OCI-LY7 (cell line): ENCODE results near the gene CXCR5.

Source experiments
- EZH2phosphoT487 ChIP-seq: fragments of 200-600 bp; sonication (generic); IDR thresholded peaks from 2 replicates; pipeline ENCODE4 v1.6.1; 2018; ENCODE audit warnings: low read depth, borderline replicate concordance, mild to moderate bottlenecking, mixed run types, antibody characterized with exemption, low read length, moderate library complexity, mixed read lengths
- TF ChIP-seq, protein P1 (sequence below): fragments of 200-600 bp; sonication (generic); conservative IDR thresholded peaks from 2 replicates; pipeline ENCODE4 v1.5.1; 2014; ENCODE audit warnings: mild to moderate bottlenecking, antibody characterized with exemption, low read length, moderate library complexity, mixed read lengths

DNA sequence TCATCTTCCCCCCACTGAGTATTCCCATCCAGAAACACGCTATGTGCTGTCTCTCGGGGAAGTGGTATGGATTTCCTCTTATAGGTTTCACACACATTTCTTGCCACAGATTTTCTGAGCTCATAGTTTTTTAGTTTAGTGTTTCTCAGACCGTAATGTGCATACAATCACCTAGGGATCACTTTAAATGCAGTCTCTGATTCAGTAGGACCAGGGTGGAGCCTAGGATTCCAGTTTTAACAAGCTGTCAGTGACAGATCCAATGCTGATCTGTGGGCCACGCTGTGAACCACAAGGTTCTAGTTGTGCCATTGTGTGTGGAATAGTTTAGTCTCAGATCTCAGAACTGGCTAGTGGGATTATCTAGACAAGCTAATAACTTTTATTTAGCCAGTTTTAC is 23.7 kb upstream of the CXCR5 start:
- TF ChIP-seq, protein P1, sequence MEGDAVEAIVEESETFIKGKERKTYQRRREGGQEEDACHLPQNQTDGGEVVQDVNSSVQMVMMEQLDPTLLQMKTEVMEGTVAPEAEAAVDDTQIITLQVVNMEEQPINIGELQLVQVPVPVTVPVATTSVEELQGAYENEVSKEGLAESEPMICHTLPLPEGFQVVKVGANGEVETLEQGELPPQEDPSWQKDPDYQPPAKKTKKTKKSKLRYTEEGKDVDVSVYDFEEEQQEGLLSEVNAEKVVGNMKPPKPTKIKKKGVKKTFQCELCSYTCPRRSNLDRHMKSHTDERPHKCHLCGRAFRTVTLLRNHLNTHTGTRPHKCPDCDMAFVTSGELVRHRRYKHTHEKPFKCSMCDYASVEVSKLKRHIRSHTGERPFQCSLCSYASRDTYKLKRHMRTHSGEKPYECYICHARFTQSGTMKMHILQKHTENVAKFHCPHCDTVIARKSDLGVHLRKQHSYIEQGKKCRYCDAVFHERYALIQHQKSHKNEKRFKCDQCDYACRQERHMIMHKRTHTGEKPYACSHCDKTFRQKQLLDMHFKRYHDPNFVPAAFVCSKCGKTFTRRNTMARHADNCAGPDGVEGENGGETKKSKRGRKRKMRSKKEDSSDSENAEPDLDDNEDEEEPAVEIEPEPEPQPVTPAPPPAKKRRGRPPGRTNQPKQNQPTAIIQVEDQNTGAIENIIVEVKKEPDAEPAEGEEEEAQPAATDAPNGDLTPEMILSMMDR: no peak
- no peak for TF ChIP-seq EZH2phosphoT487
